HG02759 (cell line): ENCODE results near the gene SLC25A30.
A peak's percentile ranks its signal among the peaks of the same experiment; 100 is the strongest.
"Not testable (repeated sequence)": the region's sequence is repeated elsewhere in the genome, so short reads cannot be mapped to it uniquely, and the experiment has no call there.

ENCODE experiments used
- ATAC-seq: cut with Tn5 transposase; IDR thresholded peaks from one replicate; pipeline ENCODE4 v1.9.1; 2021; ENCODE audit warnings: mild to moderate bottlenecking, moderate library complexity; ENCODE audit not compliant: unreplicated experiment

The SLC25A30 gene

GRCh38 chr13:45370922-45371406 lies 47.2 kb downstream of the SLC25A30 start:
- ATAC-seq = no peak

GRCh38 chr13:45369116-45369515 lies 49.1 kb downstream of the SLC25A30 start:
- no peak for ATAC-seq

GRCh38 chr13:45368571-45368970 lies 49.6 kb downstream of the SLC25A30 start:
- no peak for ATAC-seq

- no peak for ATAC-seq
Observed at GRCh38 chr13:45368005-45368404, 50.2 kb downstream of the SLC25A30 start.

- ATAC-seq = peak; percentile 94
Observed at GRCh38 chr13:45367358-45367757, 50.8 kb downstream of the SLC25A30 start.

GRCh38 chr13:45365558-45365885 lies 52.7 kb downstream of the SLC25A30 start:
- ATAC-seq = no peak

- ATAC-seq = no peak
Observed at GRCh38 chr13:45364876-45365557, 53.2 kb downstream of the SLC25A30 start.

- ATAC-seq = no peak
Observed at GRCh38 chr13:45362939-45363338, 55.2 kb downstream of the SLC25A30 start.

- ATAC-seq = no peak
Observed at GRCh38 chr13:45361596-45362206, 56.5 kb downstream of the SLC25A30 start.

- no peak for ATAC-seq
Observed at GRCh38 chr13:45356966-45357672, 61.1 kb downstream of the SLC25A30 start.

- no peak for ATAC-seq
Observed at GRCh38 chr13:45353895-45354294, 64.3 kb downstream of the SLC25A30 start.

GRCh38 chr13:45352031-45352430 lies 66.1 kb downstream of the SLC25A30 start:
- ATAC-seq = no peak

GRCh38 chr13:45350152-45350551 lies 68.0 kb downstream of the SLC25A30 start:
- no peak for ATAC-seq

GRCh38 chr13:45349438-45349837 lies 68.7 kb downstream of the SLC25A30 start:
- no peak for ATAC-seq

GRCh38 chr13:45344064-45344463 lies 74.1 kb downstream of the SLC25A30 start:
- not testable (repeated sequence) for ATAC-seq
